SKM-1 (cell line): Measurements from ENCODE around the gene ATR.
"Not testable (repeated sequence)": the region's sequence is repeated elsewhere in the genome, so short reads cannot be mapped to it uniquely, and the experiment has no call there.

Experiments
- DNase-seq: peaks from one replicate; lab custom pipeline; 2025; ENCODE audit not compliant: unreplicated experiment; lab: John Stamatoyannopoulos, UW

Gene ATR

GRCh38 chr3:142578329-142579223 lies at the start of gene ATR:
TSS of gene ATR (minus strand) at chr3:142578733. CDS start at chr3:142578704, 29 bp downstream.
- peak; percentile 86 for DNase-seq

- no peak for DNase-seq
Observed at GRCh38 chr3:142626971-142627370, 48.4 kb upstream of the ATR start.

- no peak for DNase-seq
Observed at GRCh38 chr3:142625153-142625440, 46.6 kb upstream of the ATR start.

GRCh38 chr3:142624341-142625152 lies 46.0 kb upstream of the ATR start:
- no peak for DNase-seq

GRCh38 chr3:142623194-142623593 lies 44.7 kb upstream of the ATR start:
- DNase-seq, result no peak

GRCh38 chr3:142622405-142622804 lies 43.9 kb upstream of the ATR start:
- DNase-seq, result no peak

- DNase-seq, result no peak
Observed at GRCh38 chr3:142618917-142619461, 40.5 kb upstream of the ATR start.

GRCh38 chr3:142615171-142615570 lies 36.6 kb upstream of the ATR start:
- DNase-seq, result no peak

- no peak for DNase-seq
Observed at GRCh38 chr3:142614059-142614626, 35.6 kb upstream of the ATR start.

- no peak for DNase-seq
Observed at GRCh38 chr3:142613491-142613890, 35.0 kb upstream of the ATR start.

GRCh38 chr3:142611206-142611605 lies 32.7 kb upstream of the ATR start:
- DNase-seq, result no peak

GRCh38 chr3:142609136-142609535 lies 30.6 kb upstream of the ATR start:
- DNase-seq, result no peak

- no peak for DNase-seq
Observed at GRCh38 chr3:142608631-142609030, 30.1 kb upstream of the ATR start.

GRCh38 chr3:142604940-142605339 lies 26.4 kb upstream of the ATR start:
- DNase-seq, result no peak

- not testable (repeated sequence) for DNase-seq
Observed at GRCh38 chr3:142603386-142603705, 24.8 kb upstream of the ATR start.

- DNase-seq, result no peak
Observed at GRCh38 chr3:142602619-142603385, 24.3 kb upstream of the ATR start.

- no peak for DNase-seq
Observed at GRCh38 chr3:142601713-142602112, 23.2 kb upstream of the ATR start.

GRCh38 chr3:142597906-142598305 lies 19.4 kb upstream of the ATR start:
- DNase-seq, result no peak

GRCh38 chr3:142596726-142597088 lies 18.2 kb upstream of the ATR start:
- no peak for DNase-seq

GRCh38 chr3:142595951-142596725 lies 17.6 kb upstream of the ATR start, which contains the start of gene PLS1:
TSS of gene PLS1 (plus strand) at chr3:142596393. CDS start at chr3:142664238, 67,845 bp downstream.
- peak; percentile 85 for DNase-seq
